Measurements from ENCODE around the gene IMMP2L.

DNA sequence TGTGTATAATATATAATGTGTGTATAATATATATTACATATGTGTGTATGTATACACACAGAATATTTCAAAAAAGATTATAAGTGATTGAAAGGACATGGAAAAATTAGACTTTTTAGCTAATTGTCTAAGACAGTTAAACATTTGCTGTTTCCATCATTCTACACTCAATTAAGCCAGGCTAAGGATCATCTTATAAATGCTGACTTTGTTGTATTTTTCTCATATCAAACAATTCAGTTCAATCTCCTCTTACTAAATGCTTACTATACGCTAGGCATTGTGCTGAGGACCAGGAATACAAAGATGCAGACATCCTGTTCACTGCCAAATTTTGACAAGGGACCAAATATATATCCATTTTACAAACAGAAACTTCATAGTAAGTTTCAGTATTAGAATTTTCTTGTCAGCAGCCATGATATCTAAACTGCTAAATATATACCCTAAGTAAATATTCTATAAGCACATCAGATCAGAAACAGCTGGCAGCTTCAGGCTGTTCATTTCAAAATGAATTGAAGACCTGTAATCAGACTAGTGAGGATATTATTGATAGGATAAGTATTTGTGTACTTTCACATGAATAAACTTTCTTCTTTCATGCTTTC, 481.7 kb downstream of the IMMP2L start:
- TF ChIP-seq ZNF768 (CRISPR knock-in tag; IDR thresholded peaks at IDR 0.05) (no peak), ZNF605 (CRISPR knock-in tag; IDR thresholded peaks at IDR 0.05) (no peak), TARDBP (CRISPR knock-in tag; IDR thresholded peaks at IDR 0.05) (no peak)
- TF ChIP-seq, protein P1, sequence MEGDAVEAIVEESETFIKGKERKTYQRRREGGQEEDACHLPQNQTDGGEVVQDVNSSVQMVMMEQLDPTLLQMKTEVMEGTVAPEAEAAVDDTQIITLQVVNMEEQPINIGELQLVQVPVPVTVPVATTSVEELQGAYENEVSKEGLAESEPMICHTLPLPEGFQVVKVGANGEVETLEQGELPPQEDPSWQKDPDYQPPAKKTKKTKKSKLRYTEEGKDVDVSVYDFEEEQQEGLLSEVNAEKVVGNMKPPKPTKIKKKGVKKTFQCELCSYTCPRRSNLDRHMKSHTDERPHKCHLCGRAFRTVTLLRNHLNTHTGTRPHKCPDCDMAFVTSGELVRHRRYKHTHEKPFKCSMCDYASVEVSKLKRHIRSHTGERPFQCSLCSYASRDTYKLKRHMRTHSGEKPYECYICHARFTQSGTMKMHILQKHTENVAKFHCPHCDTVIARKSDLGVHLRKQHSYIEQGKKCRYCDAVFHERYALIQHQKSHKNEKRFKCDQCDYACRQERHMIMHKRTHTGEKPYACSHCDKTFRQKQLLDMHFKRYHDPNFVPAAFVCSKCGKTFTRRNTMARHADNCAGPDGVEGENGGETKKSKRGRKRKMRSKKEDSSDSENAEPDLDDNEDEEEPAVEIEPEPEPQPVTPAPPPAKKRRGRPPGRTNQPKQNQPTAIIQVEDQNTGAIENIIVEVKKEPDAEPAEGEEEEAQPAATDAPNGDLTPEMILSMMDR (CRISPR knock-in tag; IDR thresholded peaks at IDR 0.05) = no peak

Data from HepG2 (cell line).